Esophagus squamous epithelium (tissue), 5 donors: Measurements from ENCODE around the gene TSTD1. TPM values are rescaled to one million over a fixed set of nuclear protein-coding genes. Genes with fewer than 3 reads are reported as not detected.
"Not testable (repeated sequence)": the region's sequence is repeated elsewhere in the genome, so short reads cannot be mapped to it uniquely, and the experiment has no call there.

Experiments used
- DNase-seq: peaks from one replicate; lab custom pipeline; 2025; lab: John Stamatoyannopoulos, UW
- H3K27ac ChIP-seq, 4 donors: fragments of 200-600 bp; sonication (generic); one replicate each; pipeline ENCODE4 v1.5.1; 2016 to 2019; ENCODE audit warnings: mild to moderate bottlenecking in 1 of 4
- H3K27me3 ChIP-seq, 4 donors: fragments of 200-600 bp; sonication (generic); 1 replicate in 3 of 4; 2 replicates in 1 of 4; pipeline versions ENCODE4 v1.5.1 to v1.6.0; 2017 to 2021; ENCODE audit warnings: antibody characterized with exemption in 1 of 4
- H3K36me3 ChIP-seq, 3 donors: fragments of 200-600 bp; sonication (generic); one replicate each; pipeline ENCODE4 v1.5.1; 2016 to 2019
- H3K4me1 ChIP-seq, 3 donors: fragments of 200-600 bp; sonication (generic); one replicate each; pipeline ENCODE4 v1.5.1; 2017 to 2019
- H3K4me3 ChIP-seq, 4 donors: fragments of 200-600 bp; sonication (generic); 1 replicate in 3 of 4; 2 replicates in 1 of 4; pipeline ENCODE4 v1.5.1; 2016 to 2019; ENCODE audit warnings: mild to moderate bottlenecking in 2 of 4, moderate library complexity in 1 of 4
- H3K9me3 ChIP-seq, 3 donors: fragments of 200-600 bp; sonication (generic); one replicate each; pipeline ENCODE4 v1.5.1; 2016 to 2019
- CTCF ChIP-seq, 6 experiments: fragments of 450-650 bp in 4 of 6; fragments of 200-600 bp in 2 of 6; sonication (generic) in 2 of 6; IDR thresholded peaks; one replicate each; pipeline ENCODE4 v1.5.1; 2016 to 2019; ENCODE audit warnings: antibody characterized with exemption in 6 of 6, mild to moderate bottlenecking in 4 of 6, moderate library complexity in 4 of 6
- POLR2A ChIP-seq, 4 donors: fragments of 450-650 bp; IDR thresholded peaks; one replicate each; pipeline ENCODE4 v1.6.1; 2017; ENCODE audit warnings: antibody characterized with exemption in 4 of 4, mild to moderate bottlenecking in 4 of 4, moderate library complexity in 3 of 4
- WGBS, 2 donors: methylation state at CpG; one replicate each; pipeline ENCODE4 v1.1.5; 2018; 5-methylcytosine and 5-hydroxymethylcytosine counted together
- intact Hi-C: fragments of 100-400 bp; cut with DNase I; formaldehyde crosslinking; loops from one replicate; pipeline ENCODE4 v1.15.0; 2022
- total RNA-seq, 4 donors: library from RNA; depleted of rRNA; stranded (reverse); fragments of >200 nt; gene quantifications; one replicate each; pipeline ENCODE4 v1.1.0, GENCODE V29; 2016
- donor health status: DM: yes; HTN: yes; CAD: no.

Gene TSTD1
- total RNA-seq, 4 donors from 2014 or later = 69.3 to 99.0 (median 91.4) TPM

- H3K4me3 ChIP-seq = peak overlapping the region; percentile 55 to 80 (median 78)
- TF ChIP-seq CTCF (IDR thresholded peaks at IDR 0.05) = no peak
- TF ChIP-seq POLR2A (IDR thresholded peaks at IDR 0.05) = no peak
- no peak for DNase-seq
- H3K4me1 ChIP-seq = peaks cover 34 to 95% (median 54%) of the 10 kb centered on the region in 3 donors
- peak overlapping the region; percentile 82 to 99 (median 94) for H3K27ac ChIP-seq
- H3K36me3 ChIP-seq = no peaks in the 10 kb centered on the region
- WGBS, 2 donors = 44 to 50% methylated on average over 1 to 2 of the region's 5 CpGs
- peaks cover 0 to 10% (median 0%) of the 10 kb centered on the region in 4 donors for H3K27me3 ChIP-seq
- intact Hi-C loops = no loop called here
- H3K9me3 ChIP-seq = no peaks in the 10 kb centered on the region
Observed at GRCh38 chr1:161017756-161018630, 20.8 kb downstream of the TSTD1 start.

- WGBS, 2 donors = 42 to 74% methylated on average over 6 of the region's 7 CpGs
- Histone ChIP-seq H3K27me3 (peaks cover 0 to 10% (median 0%) of the 10 kb centered on the region in 4 donors), H3K4me1 (peaks cover 34 to 98% (median 59%) of the 10 kb centered on the region in 3 donors), H3K27ac (peak overlapping the region; percentile 82 to 99 (median 94)), H3K4me3 (peak overlapping the region in 2 of 4 donors; percentile 5 to 55)
- H3K9me3 ChIP-seq, H3K36me3 ChIP-seq, intact Hi-C loops, DNase-seq: not testable (repeated sequence)
Observed at GRCh38 chr1:161017181-161017580, 21.6 kb downstream of the TSTD1 start.

- H3K4me1 ChIP-seq = peaks cover 32 to 98% (median 58%) of the 10 kb centered on the region in 3 donors
- 11 to 23% methylated on average over 1 of the region's 1 CpG for WGBS, 2 donors
- H3K27me3 ChIP-seq = peaks cover 0 to 10% (median 0%) of the 10 kb centered on the region in 4 donors
- DNase-seq, H3K9me3 ChIP-seq, intact Hi-C loops, H3K36me3 ChIP-seq, H3K4me3 ChIP-seq: not testable (repeated sequence)
- H3K27ac ChIP-seq = peak overlapping the region; percentile 69 to 99 (median 94)
Observed at GRCh38 chr1:161016683-161017082, 22.1 kb downstream of the TSTD1 start.

GRCh38 chr1:161013488-161014230 lies 25.1 kb downstream of the TSTD1 start:
- Histone ChIP-seq H3K4me1 (peaks cover 24 to 90% (median 47%) of the 10 kb centered on the region in 3 donors), H3K27me3 (no peaks in the 10 kb centered on the region), H3K9me3 (no peaks in the 10 kb centered on the region), H3K4me3 (peak overlapping the region in 3 of 4 donors; percentile 22 to 53 (median 23)), H3K27ac (peak overlapping the region; percentile 83 to 99 (median 92)), H3K36me3 (peaks cover 0 to 8% (median 0%) of the 10 kb centered on the region in 3 donors)
- intact Hi-C loops = no loop called here
- DNase-seq = peak; percentile 75
- TF ChIP-seq CTCF (IDR thresholded peaks at IDR 0.05) (peak in 1 of 6 experiments; percentile 13), POLR2A (IDR thresholded peaks at IDR 0.05) (peak in 2 of 4 donors; percentile 16 to 61)
- WGBS, 2 donors = 10 to 16% methylated on average over 5 to 13 of the region's 15 CpGs

GRCh38 chr1:161013131-161013487 lies 25.7 kb downstream of the TSTD1 start:
- no peaks in the 10 kb centered on the region for H3K9me3 ChIP-seq
- TF ChIP-seq POLR2A (IDR thresholded peaks at IDR 0.05) = no peak
- no peak for TF ChIP-seq CTCF (IDR thresholded peaks at IDR 0.05)
- no peak for DNase-seq
- H3K4me1 ChIP-seq = peaks cover 18 to 90% (median 43%) of the 10 kb centered on the region in 3 donors
- H3K36me3 ChIP-seq = peaks cover 0 to 14% (median 0%) of the 10 kb centered on the region in 3 donors
- no peaks in the 10 kb centered on the region for H3K27me3 ChIP-seq
- intact Hi-C loops = no loop called here
- peak overlapping the region in 3 of 4 donors; percentile 22 to 53 (median 23) for H3K4me3 ChIP-seq
- peak overlapping the region; percentile 83 to 99 (median 92) for H3K27ac ChIP-seq
